ENCODE data around the gene RIOX2.

- TF ChIP-seq CTCF (conservative IDR thresholded peaks at IDR 0.05; ENCODE audit: low read length) (no peak), EZH2phosphoT487 (IDR thresholded peaks at IDR 0.05; ENCODE audit: borderline replicate concordance, low read depth, low read length) (no peak)
Measured at GRCh38 chr3:97914388-97914787, 57.8 kb downstream of the RIOX2 start.

Data from OCI-LY7 (cell line).